Left cardiac atrium (tissue), 4 donors: ENCODE results near the gene PAPOLG. TPM values are rescaled to one million over a fixed set of nuclear protein-coding genes. Genes with fewer than 3 reads are reported as not detected.
"Not testable (repeated sequence)": the region's sequence is repeated elsewhere in the genome, so short reads cannot be mapped to it uniquely, and the experiment has no call there.

ENCODE experiments used
- ATAC-seq, 2 donors: fragments of 200-7000 bp; cut with Tn5 transposase; one replicate each; pipeline ENCODE4 v1.9.1; 2020; ENCODE audit warnings: mild to moderate bottlenecking in 2 of 2, moderate library complexity in 2 of 2
- DNase-seq: peaks from one replicate; pipeline ENCODE4 v3.0.0-alpha.2; 2020
- intact Hi-C, 2 donors: fragments of 100-400 bp; cut with DNase I; formaldehyde crosslinking; loops; one replicate each; pipeline versions ENCODE4 v1.14.1 to v1.15.1; 2022 to 2023
- total RNA-seq, 2 donors: library from RNA; stranded (reverse); fragmentation: NEBNext Ultra II Directional; extraction: Animal tissue kit (Norgen Biotek cat#: 25700); gene quantifications; one replicate each; pipeline ENCODE4 v1.2.1, GENCODE V29; 2021
- donor health status: DM: no; HTN: yes; CAD: no.
- donor health status: DM: no; HTN: yes; CAD: no; lungs with severe emphysema.
- donor health status: DM: yes; HTN: yes; CAD: no.
- donor health status: Dilated cardiomyopathy.

Gene PAPOLG
- total RNA-seq, 2 donors from 2014 or later, result 7.2 to 10.0 TPM

- ATAC-seq (peak; percentile 39 to 78), DNase-seq (no peak)
- intact Hi-C loops, result no loop called here
These were observed 63.2 kb downstream of the PAPOLG start for GRCh38 chr2:60819155-60819862.

GRCh38 chr2:60819936-60820335 lies 63.9 kb downstream of the PAPOLG start:
- intact Hi-C loops, result no loop called here
- ATAC-seq, result no peak
- no peak for DNase-seq

GRCh38 chr2:60820416-60821132 lies 64.5 kb downstream of the PAPOLG start:
- DNase-seq, result no peak
- intact Hi-C loops, result no loop called here
- no peak for ATAC-seq

- ATAC-seq (no peak), DNase-seq (no peak)
- intact Hi-C loops, result no loop called here
These were observed 65.0 kb downstream of the PAPOLG start for GRCh38 chr2:60821133-60821469.

GRCh38 chr2:60821587-60822302 lies 65.7 kb downstream of the PAPOLG start:
- ATAC-seq, result no peak
- no peak for DNase-seq
- intact Hi-C loops, result no loop called here

- intact Hi-C loops, result no loop called here
- no peak for DNase-seq
- no peak for ATAC-seq
These were observed 66.9 kb downstream of the PAPOLG start for GRCh38 chr2:60822987-60823386.

- DNase-seq, result no peak
- ATAC-seq, result no peak
- intact Hi-C loops, result no loop called here
These were observed 67.7 kb downstream of the PAPOLG start for GRCh38 chr2:60823694-60824305.

- no peak for ATAC-seq
- no peak for DNase-seq
- intact Hi-C loops, result no loop called here
These were observed 69.6 kb downstream of the PAPOLG start for GRCh38 chr2:60825666-60826065.

GRCh38 chr2:60826111-60826510 lies 70.0 kb downstream of the PAPOLG start:
- ATAC-seq (no peak), DNase-seq (no peak)
- intact Hi-C loops, result no loop called here

- intact Hi-C loops, ATAC-seq, DNase-seq: not testable (repeated sequence)
These were observed 70.8 kb downstream of the PAPOLG start for GRCh38 chr2:60826860-60827259.

- intact Hi-C loops, result no loop called here
- ATAC-seq (no peak), DNase-seq (no peak)
These were observed 71.3 kb downstream of the PAPOLG start for GRCh38 chr2:60827369-60827768.

GRCh38 chr2:60830991-60831390 lies 74.9 kb downstream of the PAPOLG start:
- no peak for ATAC-seq
- intact Hi-C loops, result no loop called here

GRCh38 chr2:60831921-60832320 lies 75.9 kb downstream of the PAPOLG start:
- DNase-seq (no peak), ATAC-seq (no peak)
- intact Hi-C loops, result no loop called here

More at GRCh38 chr2:60830991-60831390, 74.9 kb downstream of the PAPOLG start:
- DNase-seq, result no peak

GRCh38 chr2:60832621-60833020 lies 76.6 kb downstream of the PAPOLG start:
- intact Hi-C loops, result no loop called here
- no peak for ATAC-seq
- no peak for DNase-seq

- DNase-seq, result no peak
- no peak for ATAC-seq
- intact Hi-C loops, result no loop called here
These were observed 78.2 kb downstream of the PAPOLG start for GRCh38 chr2:60834270-60834717.

- intact Hi-C loops, result no loop called here
These were observed 80.4 kb downstream of the PAPOLG start for GRCh38 chr2:60836491-60836890.

GRCh38 chr2:60837123-60837522 lies 81.1 kb downstream of the PAPOLG start:
- no peak for DNase-seq
- ATAC-seq, result no peak
- intact Hi-C loops, result no loop called here

More at GRCh38 chr2:60836491-60836890, 80.4 kb downstream of the PAPOLG start:
- DNase-seq (no peak), ATAC-seq (no peak)

GRCh38 chr2:60838481-60838880 lies 82.4 kb downstream of the PAPOLG start:
- intact Hi-C loops, result no loop called here
- ATAC-seq (no peak), DNase-seq (no peak)

- ATAC-seq (no peak), DNase-seq (no peak)
- intact Hi-C loops, result no loop called here
These were observed 83.2 kb downstream of the PAPOLG start for GRCh38 chr2:60839126-60839813.
